A673 (cell line): ENCODE measurements around the gene ZNF362. TPM values are rescaled to one million over a fixed set of nuclear protein-coding genes. Genes with fewer than 3 reads are reported as not detected.

Experiments
- BruUV-seq: library from RNA; stranded (reverse); fragments of 400-500 nt; replicated peaks from 2 replicates; lab custom pipeline; 2021; lab: Mats Ljungman, UMichigan
- CTCF ChIA-PET: fragments of 300-600 bp; sonication (Branson Sonifier 250); formaldehyde crosslinking; loops from one replicate; lab custom pipeline; 2022; ENCODE audit warnings: antibody characterized with exemption; lab: Charles Lee
- POLR2A ChIA-PET: fragments of 300-600 bp; sonication (Branson Sonifier 250); formaldehyde crosslinking; loops from one replicate; lab custom pipeline; 2022; ENCODE audit warnings: antibody characterized with exemption; ENCODE audit not compliant: low non-redundant PET; lab: Charles Lee
- DNase-seq: peaks from one replicate; pipeline ENCODE4 v3.0.0-alpha.2; 2015; ENCODE audit warnings: low spot score
- H3K27ac ChIP-seq: fragments of 200-600 bp; sonication (generic); 2 replicates; pipeline ENCODE4 v1.5.1; 2016; ENCODE audit warnings: mixed run types, low read depth, mild to moderate bottlenecking, mixed read lengths, antibody characterized with exemption, low read length; ENCODE audit not compliant: poor library complexity, severe bottlenecking
- H3K27me3 ChIP-seq: fragments of 200-600 bp; sonication (generic); replicated peaks from 2 replicates; pipeline ENCODE4 v1.6.1; 2017; ENCODE audit warnings: mixed run types, low read depth, mild to moderate bottlenecking, mixed read lengths, antibody characterized with exemption, low read length; ENCODE audit not compliant: insufficient read depth, poor library complexity
- H3K36me3 ChIP-seq: fragments of 200-600 bp; sonication (generic); 2 replicates; pipeline ENCODE4 v1.6.1; 2016; ENCODE audit warnings: mixed run types, mild to moderate bottlenecking, mixed read lengths, antibody characterized with exemption, low read length; ENCODE audit not compliant: insufficient read depth, poor library complexity, severe bottlenecking
- H3K4me1 ChIP-seq: fragments of 200-600 bp; sonication (generic); 2 replicates; pipeline ENCODE4 v1.6.1; 2017; ENCODE audit warnings: mixed run types, mild to moderate bottlenecking, mixed read lengths, antibody characterized with exemption, low read length; ENCODE audit not compliant: insufficient read depth, poor library complexity, severe bottlenecking
- H3K4me3 ChIP-seq: fragments of 200-600 bp; sonication (generic); 2 replicates; pipeline ENCODE4 v1.5.1; 2016; ENCODE audit warnings: low read depth, mixed run types, mild to moderate bottlenecking, mixed read lengths, low read length; ENCODE audit not compliant: poor library complexity, severe bottlenecking
- H3K9me3 ChIP-seq: fragments of 200-600 bp; sonication (generic); 2 replicates; pipeline ENCODE4 v1.6.1; 2016; ENCODE audit warnings: mixed run types, low read depth, mild to moderate bottlenecking, mixed read lengths, antibody characterized with exemption, low read length; ENCODE audit not compliant: poor library complexity, severe bottlenecking
- CTCF ChIP-seq: fragments of 300-800, 200-600 bp; sonication (generic); conservative IDR thresholded peaks from 2 replicates; pipeline ENCODE4 v1.5.1; 2017; ENCODE audit warnings: low read depth, mild to moderate bottlenecking, antibody characterized with exemption, low read length, moderate library complexity, mixed read lengths
- EZH2 ChIP-seq: fragments of 200-600 bp; sonication (generic); IDR thresholded peaks from 2 replicates; pipeline ENCODE4 v1.6.1; 2017; ENCODE audit warnings: borderline replicate concordance, low read depth, mild to moderate bottlenecking, mixed read lengths, antibody characterized with exemption, low read length; ENCODE audit not compliant: poor library complexity, severe bottlenecking
- intact Hi-C: fragments of 100-400 bp; cut with micrococcal nuclease; formaldehyde crosslinking; loops from one replicate; pipeline ENCODE4 v1.10.0; 2022; ENCODE audit not compliant: unreplicated experiment
- total RNA-seq: library from RNA; stranded (reverse); gene quantifications from 2 replicates; pipeline ENCODE4 v1.2.3, GENCODE V29; 2021

Gene ZNF362
- total RNA-seq, 1 experiment from 2014 or later, result 40.1 TPM

- BruUV-seq, result no TSS peak
- intact Hi-C loops, result no loop called here
- no peak for DNase-seq
- TF ChIP-seq CTCF, result no peak
- no peak for TF ChIP-seq EZH2
- H3K36me3 ChIP-seq, result peaks cover 9% of the 10 kb centered on the region
- POLR2A ChIA-PET, result no interaction called here
- H3K27ac ChIP-seq, result no peak overlapping the region
- CTCF ChIA-PET, result no interaction called here
- no peaks in the 10 kb centered on the region for H3K4me1 ChIP-seq
- H3K27me3 ChIP-seq, result no peaks in the 10 kb centered on the region
- H3K4me3 ChIP-seq, result no peak overlapping the region
- H3K9me3 ChIP-seq, result no peaks in the 10 kb centered on the region
Measured at GRCh38 chr1:33270808-33271465, 14.6 kb downstream of the ZNF362 start.

DNA sequence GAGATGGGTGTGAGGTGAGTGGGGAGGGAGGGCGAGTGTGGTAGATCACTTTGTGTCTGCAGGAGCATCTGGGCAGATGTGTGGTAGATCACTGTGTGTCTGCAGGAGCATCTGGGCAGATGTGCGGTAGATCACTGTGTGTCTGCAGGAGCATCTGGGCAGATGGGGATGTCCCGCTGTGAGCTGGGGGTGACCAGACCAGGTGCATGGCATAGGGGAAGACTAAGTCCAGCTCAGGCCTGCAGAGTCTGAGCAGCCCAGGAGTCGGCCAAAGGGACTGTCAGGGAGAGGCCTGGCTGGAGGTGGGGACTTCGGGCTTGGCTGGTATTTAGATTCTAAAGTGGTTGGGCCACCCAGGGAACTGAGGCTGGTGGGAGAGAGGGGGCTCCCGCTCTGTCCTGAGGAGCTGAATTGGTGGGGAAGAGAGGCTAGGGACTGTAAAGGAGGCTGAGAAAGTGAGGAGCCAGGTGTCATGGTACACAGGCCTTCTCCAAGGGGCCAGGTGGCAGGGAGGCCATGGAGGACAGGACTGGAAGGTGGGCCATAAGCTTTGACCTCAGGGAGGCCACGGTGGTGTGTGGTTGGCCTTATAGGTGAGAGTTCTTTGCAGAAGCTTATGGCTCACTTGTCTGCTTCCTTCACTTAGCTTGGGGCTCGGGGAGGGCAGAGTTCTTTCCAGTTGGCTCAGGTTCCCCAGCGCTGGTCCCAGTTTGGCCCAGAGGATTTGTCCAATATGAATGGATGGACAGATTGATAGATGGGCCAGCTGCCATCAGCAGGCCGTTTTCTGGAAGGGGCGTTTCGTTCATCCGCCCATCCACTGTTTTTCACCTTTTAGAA lies 15.6 kb downstream of the ZNF362 start:
- intact Hi-C loops, result no loop called here
- Histone ChIP-seq H3K4me1 (no peaks in the 10 kb centered on the region), H3K36me3 (peaks cover 14% of the 10 kb centered on the region), H3K27ac (no peak overlapping the region), H3K27me3 (no peaks in the 10 kb centered on the region), H3K4me3 (no peak overlapping the region), H3K9me3 (no peaks in the 10 kb centered on the region)
- TF ChIP-seq CTCF (no peak), EZH2 (no peak)
- BruUV-seq, result no TSS peak
- ChIA-PET CTCF (no interaction called here), POLR2A (no interaction called here)
- DNase-seq, result no peak

DNA sequence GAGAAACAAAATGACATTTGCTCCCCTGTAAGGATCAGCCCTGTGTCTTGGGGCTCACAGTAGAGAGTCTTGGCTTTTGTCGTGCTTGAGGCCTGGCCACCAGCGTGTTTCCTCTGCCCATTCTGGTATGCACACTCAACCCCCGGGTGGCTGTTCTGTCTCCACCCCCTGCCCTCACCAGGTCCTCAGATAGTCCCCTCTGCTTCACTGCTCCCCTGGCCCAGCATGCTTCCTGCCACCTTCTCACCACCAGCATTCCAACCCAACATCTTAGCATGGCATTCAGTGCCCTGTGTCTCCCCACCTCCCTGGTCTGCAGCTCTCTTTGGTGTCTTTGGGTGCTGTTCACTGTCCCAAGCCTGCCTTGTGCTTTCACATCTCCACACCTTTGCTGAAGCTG lies 16.2 kb downstream of the ZNF362 start:
- H3K27ac ChIP-seq, result no peak overlapping the region
- CTCF ChIA-PET, result no interaction called here
- POLR2A ChIA-PET, result no interaction called here

More for the DNA sequence above, 16.2 kb downstream of the ZNF362 start:
- H3K4me3 ChIP-seq, result no peak overlapping the region
- TF ChIP-seq EZH2 (no peak), CTCF (no peak)
- BruUV-seq, result no TSS peak
- no peaks in the 10 kb centered on the region for H3K9me3 ChIP-seq
- no peaks in the 10 kb centered on the region for H3K27me3 ChIP-seq
- peaks cover 14% of the 10 kb centered on the region for H3K36me3 ChIP-seq
- DNase-seq, result no peak
- no peaks in the 10 kb centered on the region for H3K4me1 ChIP-seq
- intact Hi-C loops, result no loop called here
